ENCODE results near the gene SLC41A3. TPM values are rescaled to one million over a fixed set of nuclear protein-coding genes. Genes with fewer than 3 reads are reported as not detected.

SLC41A3 gene
- total and polyA plus RNA-seq, 10 of the 15 experiments (the other 5 are each of a cell fraction or from before 2014, with no cell fraction given): 8.3 to 29.5 (median 16.7) TPM

- in situ Hi-C loops (cut with MboI) (no loop called here), intact Hi-C loops (cut with micrococcal nuclease; ENCODE audit: unreplicated experiment) (no loop called here)
- TF ChIP-seq YY1 (IDR thresholded peaks at IDR 0.05; ENCODE audit: low read depth, low read length): no peak
- no peak for TF ChIP-seq RELA (IDR thresholded peaks at IDR 0.05; ENCODE audit: borderline replicate concordance, partially characterized antibody)
- no peak for TF ChIP-seq GABPA (IDR thresholded peaks at IDR 0.05; ENCODE audit: low read depth)
- no peak for TF ChIP-seq IKZF1 (conservative IDR thresholded peaks at IDR 0.05)
- no peak for TF ChIP-seq MEF2B (IDR thresholded peaks at IDR 0.05; ENCODE audit: partially characterized antibody, poor library complexity, severe bottlenecking)
- no peak for TF ChIP-seq CHD2 (IDR thresholded peaks at IDR 0.05; ENCODE audit: borderline replicate concordance, low read depth, low read length)
- no peak for TF ChIP-seq FOS (IDR thresholded peaks at IDR 0.05; ENCODE audit: borderline replicate concordance, extremely low read depth, insufficient read length)
- TF ChIP-seq CHD1 (IDR thresholded peaks at IDR 0.05; ENCODE audit: low read depth, low read length): no peak
- no peak for TF ChIP-seq SUZ12 (IDR thresholded peaks at IDR 0.05; ENCODE audit: unreplicated experiment)
- TF ChIP-seq NFXL1 (IDR thresholded peaks at IDR 0.05; ENCODE audit: borderline replicate concordance): no peak
- no peak overlapping the region for H2AFZ ChIP-seq (ENCODE audit: control insufficient read depth, low read depth, low read length)
- DNase-seq (ENCODE audit: low read depth, low spot score) (no peak), FAIRE-seq (no peak), ATAC-seq (no peak)
- BruUV-seq (replicated peaks): no TSS peak
- no peak overlapping the region for H3K9ac ChIP-seq (ENCODE audit: control insufficient read depth, insufficient read depth, low read length)
- RAD21 ChIA-PET (ENCODE audit: unreplicated experiment): no interaction called here
- CTCF ChIA-PET: no interaction called here
- no peaks in the 10 kb centered on the region for H3K36me3 ChIP-seq (ENCODE audit: control insufficient read depth in 2 of 2, insufficient read depth in 2 of 2, low read length in 1 of 2)
- SMC1A ChIA-PET (ENCODE audit: uncharacterized antibody, unreplicated experiment): no interaction called here
- 45% methylated on average over 13 of the region's 13 CpGs for WGBS (ENCODE audit: insufficient coverage, insufficient replicate concordance, low lambda C conversion rate, missing lambda C conversion rate)
- no peaks in the 10 kb centered on the region for H4K20me1 ChIP-seq (ENCODE audit: control insufficient read depth, insufficient read depth)
- H3K79me2 ChIP-seq (ENCODE audit: control insufficient read depth, insufficient read depth, low read length): no peaks in the 10 kb centered on the region
- H3K27ac ChIP-seq (ENCODE audit: control insufficient read depth, insufficient read depth): no peak overlapping the region
- no peaks in the 10 kb centered on the region for H3K27me3 ChIP-seq (replicated peaks in 1 of 2; ENCODE audit: control insufficient read depth in 2 of 2, insufficient read depth in 2 of 2, low read length in 1 of 2)
- no peak overlapping the region for H3K4me2 ChIP-seq (ENCODE audit: control insufficient read depth, insufficient read depth)
- H3K4me1 ChIP-seq (ENCODE audit: control insufficient read depth, insufficient read depth, low read length): no peaks in the 10 kb centered on the region
- POLR2A ChIA-PET: no interaction called here
- H3K9me3 ChIP-seq (replicated peaks; ENCODE audit: control insufficient read depth, insufficient read depth, low read length): no peaks in the 10 kb centered on the region
- H3K4me3 ChIP-seq: no peak overlapping the region
These were observed 25.4 kb upstream of the SLC41A3 start for GRCh38 chr3:126109146-126109879.
